SKM-1 (cell line): Measurements from ENCODE around the gene GPR87.
A peak's percentile ranks its signal among the peaks of the same experiment; 100 is the strongest.

Experiments
- DNase-seq: peaks from one replicate; lab custom pipeline; 2025; ENCODE audit not compliant: unreplicated experiment; lab: John Stamatoyannopoulos, UW

The GPR87 gene, protein sequence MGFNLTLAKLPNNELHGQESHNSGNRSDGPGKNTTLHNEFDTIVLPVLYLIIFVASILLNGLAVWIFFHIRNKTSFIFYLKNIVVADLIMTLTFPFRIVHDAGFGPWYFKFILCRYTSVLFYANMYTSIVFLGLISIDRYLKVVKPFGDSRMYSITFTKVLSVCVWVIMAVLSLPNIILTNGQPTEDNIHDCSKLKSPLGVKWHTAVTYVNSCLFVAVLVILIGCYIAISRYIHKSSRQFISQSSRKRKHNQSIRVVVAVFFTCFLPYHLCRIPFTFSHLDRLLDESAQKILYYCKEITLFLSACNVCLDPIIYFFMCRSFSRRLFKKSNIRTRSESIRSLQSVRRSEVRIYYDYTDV

GRCh38 chr3:151316267-151316991, at the start of gene GPR87:
Gene GPR87 (minus strand): TSS chr3:151316820. CDS start chr3:151300100, 16,720 bp downstream.
- no peak for DNase-seq

DNA sequence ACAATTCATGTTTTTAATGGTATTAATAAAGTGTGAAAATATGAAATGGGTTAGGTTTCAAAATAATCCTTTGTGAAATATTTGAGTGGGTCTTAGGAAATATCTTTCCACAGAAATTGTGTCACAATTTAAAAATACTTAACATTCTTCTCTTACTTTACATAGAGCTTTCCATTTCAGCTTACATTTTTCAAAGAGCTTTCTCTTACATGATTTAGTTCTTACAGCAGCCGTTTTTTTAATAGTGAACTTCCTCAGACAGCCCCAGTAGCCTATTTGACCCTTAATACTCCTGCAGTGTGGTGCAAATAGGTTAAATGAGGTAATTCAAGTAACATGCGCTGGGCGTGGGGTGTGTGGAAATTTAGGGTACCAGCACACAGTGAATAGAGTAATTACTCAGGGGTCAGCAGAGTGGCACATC, 46.1 kb upstream of the GPR87 start:
- peak; percentile 18 for DNase-seq

DNA sequence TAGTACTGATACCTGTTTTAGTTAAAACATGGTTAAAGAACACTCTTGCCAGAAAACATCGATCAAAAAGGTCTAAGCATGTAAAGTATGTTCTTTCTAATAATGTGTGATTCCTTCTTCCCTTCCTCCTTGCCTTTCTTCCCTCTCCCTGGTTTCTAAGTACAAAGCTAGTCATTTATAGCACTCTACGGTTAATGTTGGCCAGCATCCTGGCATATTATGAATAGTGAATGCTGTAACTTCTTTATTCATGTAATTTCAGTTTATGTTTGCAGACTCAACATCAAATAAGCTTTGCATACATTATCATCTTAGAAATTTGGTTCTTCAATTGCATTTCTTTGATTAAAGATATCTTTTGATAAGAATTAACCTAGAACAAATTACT, 40.8 kb upstream of the GPR87 start:
- no peak for DNase-seq

DNA sequence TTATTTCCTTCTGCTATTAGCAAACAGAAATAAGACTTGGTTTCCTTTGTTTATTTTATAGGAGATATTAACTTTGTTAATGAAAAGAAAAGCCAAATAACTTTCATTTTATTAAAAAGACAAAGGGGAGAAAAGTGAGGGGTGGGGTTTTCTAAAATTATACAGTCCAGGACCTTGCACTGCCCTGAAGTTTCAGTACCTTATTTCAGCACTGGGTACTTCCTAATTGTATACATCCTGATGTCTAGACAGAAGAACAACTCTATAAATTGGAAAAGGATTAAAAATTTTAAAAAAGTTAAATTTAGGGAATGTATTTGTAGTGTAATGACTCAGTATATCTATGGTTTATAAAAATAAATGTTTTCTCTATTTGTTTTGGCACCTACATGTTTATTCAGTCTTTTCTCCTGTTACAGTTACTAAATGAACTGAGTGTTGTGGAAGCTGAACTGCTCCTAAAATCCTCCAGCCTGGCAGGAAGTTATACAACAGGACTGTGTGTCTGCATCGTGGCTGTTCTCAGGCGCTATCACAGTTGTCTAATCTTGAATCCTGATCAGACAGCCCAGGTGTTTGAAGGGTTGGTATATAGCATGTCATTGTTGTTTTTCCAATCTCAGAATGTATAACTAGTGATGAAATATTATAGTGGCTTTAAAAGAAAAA, 40.3 kb upstream of the GPR87 start:
- DNase-seq = no peak

- no peak for DNase-seq
These were observed 35.0 kb upstream of the GPR87 start for GRCh38 chr3:151351648-151352047.

- DNase-seq = no peak
These were observed 34.6 kb upstream of the GPR87 start for GRCh38 chr3:151351219-151351618.

- DNase-seq = no peak
These were observed 34.0 kb upstream of the GPR87 start for GRCh38 chr3:151350656-151351055.

DNA sequence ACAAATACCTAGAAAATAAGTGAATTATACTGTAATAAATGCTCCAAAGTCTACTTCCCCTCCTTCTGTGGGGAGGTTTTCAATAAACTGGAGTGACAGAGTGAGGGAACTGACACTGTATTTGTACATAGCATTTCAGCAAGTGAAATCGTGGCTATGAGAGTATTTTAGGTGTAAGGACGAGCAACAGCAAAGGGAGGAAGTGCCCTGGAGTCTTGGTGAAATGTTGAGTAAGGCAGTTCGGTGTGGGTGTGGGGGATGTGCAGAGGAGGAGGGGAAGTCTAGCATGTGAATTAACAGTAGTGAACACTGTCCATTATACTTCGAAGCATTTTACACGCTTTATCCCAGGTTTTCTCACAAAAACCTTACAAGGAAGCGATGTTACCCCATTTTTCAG, 30.8 kb upstream of the GPR87 start:
- peak; percentile 98 for DNase-seq

GRCh38 chr3:151346292-151346691, 29.7 kb upstream of the GPR87 start:
- peak; percentile 89 for DNase-seq

- no peak for DNase-seq
These were observed 29.2 kb upstream of the GPR87 start for GRCh38 chr3:151345859-151346258.

DNA sequence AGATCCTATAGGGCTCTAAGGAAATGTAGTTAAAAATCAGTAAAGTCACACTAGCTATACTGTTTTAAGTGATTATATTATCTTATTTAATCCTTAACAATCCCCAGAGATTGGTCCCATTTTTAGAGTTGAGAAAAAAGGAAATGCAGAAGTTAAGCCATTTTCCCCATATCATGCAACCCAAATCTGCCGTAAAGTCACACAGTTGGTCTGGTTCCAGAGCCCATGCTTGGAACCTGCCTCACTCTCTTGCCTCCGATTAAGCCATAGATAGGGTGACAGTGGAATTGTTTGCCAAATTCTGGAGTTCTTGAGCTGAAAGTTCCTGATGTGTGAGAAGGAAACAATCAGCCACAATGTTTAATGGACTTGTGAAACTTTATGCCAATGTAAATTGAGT, 15.1 kb upstream of the GPR87 start:
- DNase-seq = no peak

GRCh38 chr3:151330899-151331298, 14.3 kb upstream of the GPR87 start:
- peak; percentile 58 for DNase-seq

GRCh38 chr3:151330379-151330778, 13.8 kb upstream of the GPR87 start:
- no peak for DNase-seq

- DNase-seq = peak; percentile 22
These were observed 12.7 kb upstream of the GPR87 start, which contains the start of gene P2RY13 for GRCh38 chr3:151329363-151329762. Gene P2RY13 (minus strand): TSS chr3:151329549. CDS start chr3:151329528, 21 bp downstream.

GRCh38 chr3:151328298-151328995, 11.8 kb upstream of the GPR87 start:
- peak; percentile 43 for DNase-seq

DNA sequence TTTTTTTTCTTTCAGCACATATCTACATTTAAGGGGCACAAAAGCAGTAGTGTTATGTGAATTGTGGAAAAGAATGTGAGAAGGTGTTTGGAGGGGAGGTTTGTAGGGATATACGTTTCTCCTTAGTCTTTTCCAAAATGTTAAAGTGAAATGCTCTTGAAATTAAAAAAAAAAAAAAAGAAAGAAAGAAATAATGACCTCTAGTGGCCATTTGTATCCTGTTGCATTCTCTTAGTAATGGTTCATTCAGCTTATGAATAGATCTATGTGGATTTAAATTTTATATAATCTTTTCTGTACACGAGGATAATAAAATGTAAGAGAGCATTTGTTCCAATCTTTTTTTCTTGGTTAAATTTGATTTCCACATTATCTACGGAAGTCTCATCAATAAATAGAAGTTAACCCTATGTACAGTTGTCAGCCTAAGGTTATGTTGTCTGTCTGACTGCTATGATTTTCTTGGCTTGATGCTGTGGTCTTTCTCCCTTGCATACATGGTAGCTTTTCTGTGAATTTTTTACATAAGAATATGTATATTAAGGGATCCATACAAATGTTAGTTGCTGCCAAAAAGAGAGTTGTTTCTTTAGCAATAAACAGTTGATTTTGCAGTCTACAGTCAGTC, 11.1 kb upstream of the GPR87 start:
- no peak for DNase-seq

GRCh38 chr3:151322511-151322910, 5.9 kb upstream of the GPR87 start:
- no peak for DNase-seq

DNA sequence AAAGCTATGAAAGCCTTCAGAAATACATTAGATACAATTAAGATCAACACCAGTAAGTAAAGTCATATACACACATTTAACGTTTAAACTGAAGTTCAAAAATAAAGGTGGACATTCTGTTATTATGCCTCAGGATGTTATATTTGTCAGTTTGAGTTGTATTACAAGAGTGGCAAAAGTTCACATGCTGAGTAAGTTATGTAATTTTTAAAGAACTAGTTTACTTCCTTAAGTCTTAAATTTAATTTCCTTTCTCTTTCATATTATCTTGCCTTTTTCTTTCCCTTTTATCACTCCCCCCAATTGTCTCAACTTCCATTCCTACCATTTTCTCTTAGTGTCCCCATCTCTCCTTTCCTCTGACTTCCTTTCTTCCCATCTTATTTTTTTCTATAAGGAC, 4.9 kb upstream of the GPR87 start:
- no peak for DNase-seq

DNA sequence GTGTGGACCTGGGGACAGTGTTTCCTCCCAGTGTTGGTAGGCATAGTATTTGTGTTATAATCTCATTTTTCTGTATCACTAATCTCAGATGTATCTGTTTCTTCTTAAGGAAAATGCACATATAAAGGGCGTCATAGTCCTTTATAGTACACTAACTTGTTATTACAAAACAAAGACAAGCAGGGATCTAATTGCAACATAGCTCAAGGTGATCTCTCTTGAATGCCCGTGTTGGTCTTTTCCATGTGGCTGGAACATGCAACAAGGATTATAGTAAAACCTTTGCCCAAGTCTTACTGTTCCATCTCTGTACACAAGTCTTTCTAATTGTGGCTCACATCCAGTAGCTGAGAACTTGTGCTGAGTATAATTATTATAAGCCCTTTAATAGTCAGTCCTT, 3.5 kb upstream of the GPR87 start:
- DNase-seq = no peak

DNA sequence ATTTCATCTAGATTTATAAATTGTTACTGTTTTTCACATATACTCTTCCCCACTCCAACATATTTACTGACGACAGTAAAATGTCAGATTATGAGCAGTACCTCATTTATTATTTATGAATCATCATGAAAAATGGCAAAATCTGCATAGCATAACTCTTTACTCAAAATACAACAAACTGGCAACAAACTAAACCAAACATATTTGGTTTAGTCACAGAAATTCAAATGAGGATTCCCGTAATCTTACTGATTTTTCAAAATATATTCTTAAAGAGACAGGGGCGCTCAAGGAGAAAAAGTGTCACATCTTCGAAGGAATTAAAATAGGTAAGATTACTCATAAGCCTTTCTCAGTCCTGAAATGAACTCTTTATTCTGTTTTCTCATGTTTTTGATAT, 3.0 kb upstream of the GPR87 start:
- no peak for DNase-seq

DNA sequence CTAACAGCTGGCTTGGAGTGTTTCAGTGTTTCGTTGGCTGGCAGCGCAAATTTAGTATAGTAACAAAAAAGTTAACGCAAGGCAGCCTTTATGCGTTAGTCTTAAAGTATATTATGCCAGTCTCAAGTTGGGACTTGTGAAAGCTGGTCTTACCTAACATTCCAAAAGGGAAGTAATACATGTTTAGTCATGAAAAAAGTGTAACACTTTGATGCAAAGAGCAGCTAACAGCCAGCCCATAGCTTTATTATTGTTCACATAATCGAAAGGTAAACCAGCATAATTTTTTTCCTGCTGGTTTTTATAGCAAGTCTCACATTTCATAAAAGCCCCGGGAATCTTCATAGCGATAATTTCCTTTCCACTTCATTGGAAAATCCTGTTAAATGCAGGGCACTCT, 2.4 kb upstream of the GPR87 start:
- peak; percentile 33 for DNase-seq
